ENCODE data around the gene MCFD2.

DNA sequence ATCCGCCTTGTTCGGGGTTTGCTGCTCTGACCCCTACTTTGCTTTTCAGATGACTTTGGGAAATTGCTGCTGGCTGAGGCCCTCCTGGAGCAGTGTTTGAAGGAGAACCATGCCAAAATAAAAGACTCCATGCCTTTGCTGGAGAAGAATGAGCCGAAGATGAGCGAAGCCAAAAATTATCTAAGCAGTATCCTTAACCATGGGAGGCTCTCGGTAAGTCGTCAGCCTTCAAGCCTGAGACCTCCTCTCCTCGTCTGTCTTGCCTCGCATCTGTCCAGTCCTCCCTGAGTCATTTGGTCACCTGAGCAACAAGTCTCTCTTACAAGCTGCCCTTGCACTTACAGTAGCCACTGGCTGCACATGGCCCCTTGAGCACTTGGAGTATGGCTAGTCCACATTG is 34.7 kb upstream of the MCFD2 start:
- TF ChIP-seq, protein P1, sequence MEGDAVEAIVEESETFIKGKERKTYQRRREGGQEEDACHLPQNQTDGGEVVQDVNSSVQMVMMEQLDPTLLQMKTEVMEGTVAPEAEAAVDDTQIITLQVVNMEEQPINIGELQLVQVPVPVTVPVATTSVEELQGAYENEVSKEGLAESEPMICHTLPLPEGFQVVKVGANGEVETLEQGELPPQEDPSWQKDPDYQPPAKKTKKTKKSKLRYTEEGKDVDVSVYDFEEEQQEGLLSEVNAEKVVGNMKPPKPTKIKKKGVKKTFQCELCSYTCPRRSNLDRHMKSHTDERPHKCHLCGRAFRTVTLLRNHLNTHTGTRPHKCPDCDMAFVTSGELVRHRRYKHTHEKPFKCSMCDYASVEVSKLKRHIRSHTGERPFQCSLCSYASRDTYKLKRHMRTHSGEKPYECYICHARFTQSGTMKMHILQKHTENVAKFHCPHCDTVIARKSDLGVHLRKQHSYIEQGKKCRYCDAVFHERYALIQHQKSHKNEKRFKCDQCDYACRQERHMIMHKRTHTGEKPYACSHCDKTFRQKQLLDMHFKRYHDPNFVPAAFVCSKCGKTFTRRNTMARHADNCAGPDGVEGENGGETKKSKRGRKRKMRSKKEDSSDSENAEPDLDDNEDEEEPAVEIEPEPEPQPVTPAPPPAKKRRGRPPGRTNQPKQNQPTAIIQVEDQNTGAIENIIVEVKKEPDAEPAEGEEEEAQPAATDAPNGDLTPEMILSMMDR (IDR thresholded peaks at IDR 0.05): no peak
- no peak for TF ChIP-seq POLR2A (IDR thresholded peaks at IDR 0.05)

Measured in heart left ventricle (tissue), 13 donors.